ENCODE measurements around the gene GRAMD2B.

The GRAMD2B gene

DNA sequence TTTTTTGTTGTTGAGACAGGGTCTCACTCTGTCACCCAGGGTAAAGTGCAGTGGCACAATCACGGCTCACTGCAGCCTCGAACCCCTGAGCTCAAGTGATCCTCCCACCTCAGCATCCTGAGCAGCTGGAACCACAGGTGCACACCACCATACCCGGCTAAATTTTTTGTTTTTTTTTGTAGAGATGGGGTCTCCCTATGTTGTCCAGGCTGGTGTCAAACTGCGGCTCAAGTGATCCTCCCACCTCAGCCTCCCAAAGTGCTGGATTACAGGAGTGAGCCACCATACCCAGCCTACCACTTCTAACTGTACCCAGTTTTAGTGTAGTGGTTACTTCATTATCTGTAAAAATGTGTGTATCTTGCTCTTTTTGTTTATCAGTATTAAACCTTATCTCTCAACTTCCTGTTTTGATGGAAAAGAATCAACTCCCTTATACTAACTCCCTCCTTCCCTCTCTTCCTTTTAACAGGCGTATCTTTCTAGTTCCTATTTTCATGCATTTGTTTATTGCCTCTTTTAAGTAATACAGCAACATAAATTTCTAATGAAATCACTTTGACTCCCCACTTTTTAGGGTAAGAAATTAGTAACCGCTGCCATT lies 33.1 kb downstream of the GRAMD2B start:
- no peak for DNase-seq (ENCODE audit: low read depth)
- no peak for TF ChIP-seq CTCF (conservative IDR thresholded peaks at IDR 0.05; ENCODE audit: low read length)
- H3K4me3 ChIP-seq (ENCODE audit: low read length), result no peak overlapping the region

DNA sequence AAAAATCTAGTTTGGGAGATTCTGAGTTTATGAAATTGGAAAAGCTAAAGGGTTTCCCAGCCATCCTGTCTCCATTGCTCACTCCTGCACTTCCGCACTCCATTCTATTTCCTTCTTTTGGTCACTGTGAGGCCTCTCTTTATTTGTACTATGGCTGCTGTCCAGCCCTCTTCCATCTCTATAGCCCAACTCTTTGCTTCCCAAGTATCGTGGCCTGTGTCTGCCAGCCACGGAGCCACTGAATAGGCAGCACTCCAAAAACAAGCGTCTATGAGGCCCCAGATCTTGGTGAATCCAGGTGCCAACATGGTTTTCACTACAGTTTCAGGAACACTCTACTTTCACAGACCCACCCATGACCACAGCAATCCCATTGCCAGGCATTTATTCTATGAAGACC lies 37.2 kb downstream of the GRAMD2B start:
- TF ChIP-seq CTCF (conservative IDR thresholded peaks at IDR 0.05; ENCODE audit: low read length), result no peak
- no peak overlapping the region for H3K4me3 ChIP-seq (ENCODE audit: low read length)
- no peak for DNase-seq (ENCODE audit: low read depth)

DNA sequence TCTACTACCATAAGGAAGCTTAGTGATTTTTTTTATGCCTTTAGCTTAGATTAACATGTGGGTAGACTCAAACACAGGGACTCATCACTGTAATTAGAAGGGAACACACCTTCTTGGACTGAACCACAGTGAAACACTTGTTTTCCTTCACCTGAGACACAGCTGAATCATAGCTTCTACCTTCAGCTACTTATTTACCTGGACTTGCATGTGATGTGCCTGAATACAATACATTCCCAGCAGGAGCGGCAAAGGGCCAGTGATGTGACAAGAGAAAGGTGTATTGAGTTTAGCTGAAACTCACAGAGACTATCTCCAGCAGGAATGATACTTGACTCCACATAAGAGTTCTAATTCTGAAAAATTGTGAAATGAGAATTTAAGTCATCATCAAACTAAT lies 37.8 kb downstream of the GRAMD2B start:
- no peak overlapping the region for H3K4me3 ChIP-seq (ENCODE audit: low read length)
- TF ChIP-seq CTCF (conservative IDR thresholded peaks at IDR 0.05; ENCODE audit: low read length), result no peak
- no peak for DNase-seq (ENCODE audit: low read depth)

GRCh38 chr5:126461838-126462237 lies 38.6 kb downstream of the GRAMD2B start:
- no peak for DNase-seq (ENCODE audit: low read depth)
- no peak for TF ChIP-seq CTCF (conservative IDR thresholded peaks at IDR 0.05; ENCODE audit: low read length)
- no peak overlapping the region for H3K4me3 ChIP-seq (ENCODE audit: low read length)

DNA sequence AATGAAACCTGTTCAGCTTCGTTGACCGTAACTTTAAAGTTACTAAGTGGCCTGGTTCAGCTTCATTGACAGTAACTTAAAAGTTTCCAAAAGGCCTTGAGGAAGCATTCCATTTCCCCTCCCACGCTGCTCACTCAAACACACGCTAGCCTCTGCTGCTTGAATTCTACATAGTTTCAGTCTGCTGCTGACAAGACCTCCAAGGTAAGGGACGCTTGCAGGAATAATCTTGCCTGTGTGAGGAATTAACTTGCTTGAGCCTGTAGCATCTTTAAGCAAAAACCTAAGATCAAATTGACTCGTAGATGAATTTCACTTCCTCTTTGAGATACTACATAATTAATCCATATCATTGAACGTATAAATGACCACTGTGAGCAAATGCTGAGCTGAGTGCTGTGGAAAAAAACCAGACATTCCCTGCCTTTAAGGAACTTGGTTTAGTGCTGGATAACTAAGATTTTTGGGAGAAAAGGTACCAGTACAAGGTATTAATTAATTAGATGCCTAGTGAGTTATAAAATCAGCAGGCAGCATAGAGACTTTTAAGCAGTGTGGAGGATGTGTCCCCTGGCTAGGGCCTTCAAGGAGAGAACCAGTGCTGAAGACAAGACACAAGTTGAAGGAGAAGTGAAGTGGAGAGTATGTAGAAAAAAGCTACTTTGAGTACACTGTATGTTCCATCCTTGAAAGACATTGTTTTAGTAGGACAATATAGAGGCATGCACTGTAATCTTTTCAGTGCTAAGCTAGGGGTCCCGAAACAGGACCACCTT lies 39.2 kb downstream of the GRAMD2B start:
- no peak for TF ChIP-seq CTCF (conservative IDR thresholded peaks at IDR 0.05; ENCODE audit: low read length)
- H3K4me3 ChIP-seq (ENCODE audit: low read length), result no peak overlapping the region
- DNase-seq (ENCODE audit: low read depth), result peak; percentile 39

- TF ChIP-seq CTCF (conservative IDR thresholded peaks at IDR 0.05; ENCODE audit: low read length), result no peak
- DNase-seq (ENCODE audit: low read depth), result no peak
Observed at GRCh38 chr5:126464016-126464415, 40.8 kb downstream of the GRAMD2B start.

DNA sequence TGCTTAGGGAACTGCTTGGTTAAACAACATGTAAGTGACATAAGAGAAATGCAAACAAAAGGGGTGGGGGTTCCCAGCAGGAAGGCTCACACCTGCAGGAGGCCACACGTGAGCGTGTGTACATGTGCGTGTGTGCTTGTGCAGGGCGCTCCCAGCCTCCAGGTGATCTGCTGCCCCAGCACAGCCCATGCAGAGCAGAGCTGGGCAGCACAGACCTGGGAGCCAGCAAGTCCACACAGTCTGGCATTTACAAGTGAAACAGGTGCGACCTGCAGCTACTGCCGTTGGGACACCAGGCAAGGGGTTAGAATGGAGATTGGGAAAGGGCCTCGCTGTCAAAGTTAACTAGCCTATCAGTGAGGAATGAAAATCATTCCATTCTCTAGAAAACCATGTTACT lies 41.8 kb downstream of the GRAMD2B start:
- H3K4me3 ChIP-seq (ENCODE audit: low read length), result no peak overlapping the region
- TF ChIP-seq CTCF (conservative IDR thresholded peaks at IDR 0.05; ENCODE audit: low read length), result no peak
- no peak for DNase-seq (ENCODE audit: low read depth)

More at GRCh38 chr5:126464016-126464415, 40.8 kb downstream of the GRAMD2B start:
- H3K4me3 ChIP-seq (ENCODE audit: low read length), result no peak overlapping the region
